GM12878 (cell line): ENCODE measurements around the gene DCAF6. TPM values are rescaled to one million over a fixed set of nuclear protein-coding genes. Genes with fewer than 3 reads are reported as not detected.

Experiments
- ATF3 ChIP-seq: IDR thresholded peaks from 2 replicates; pipeline ENCODE4 v1.6.1; 2011; ENCODE audit warnings: low read depth, mild to moderate bottlenecking, low read length, moderate library complexity, borderline replicate concordance; ENCODE audit errors: extremely low read depth
- CBX5 ChIP-seq: sonication (generic); IDR thresholded peaks from 2 replicates; pipeline ENCODE4 v1.6.1; 2016; ENCODE audit warnings: low read depth, moderate library complexity, mild to moderate bottlenecking, inconsistent platforms
- DPF2 ChIP-seq: fragments of 450-650 bp; IDR thresholded peaks from 2 replicates; pipeline ENCODE4 v1.6.1; 2017; ENCODE audit warnings: mild to moderate bottlenecking
- ESRRA ChIP-seq: IDR thresholded peaks from 2 replicates; pipeline ENCODE4 v1.6.1; 2012; ENCODE audit warnings: mild to moderate bottlenecking, low read length, improper control_type of control experiment
- HCFC1 ChIP-seq: fragments of 150-350 bp; IDR thresholded peaks from 2 replicates; pipeline ENCODE4 v1.6.1; 2014; ENCODE audit warnings: low read length
- IRF3 ChIP-seq: fragments of 450-650 bp; IDR thresholded peaks from 2 replicates; pipeline ENCODE4 v1.6.1; 2014; ENCODE audit warnings: mild to moderate bottlenecking
- JUND ChIP-seq: IDR thresholded peaks from 2 replicates; pipeline ENCODE4 v1.6.1; 2012; ENCODE audit warnings: low read depth, mild to moderate bottlenecking, low read length, improper control_type of control experiment, moderate library complexity
- MEF2A ChIP-seq: IDR thresholded peaks from 2 replicates; pipeline ENCODE4 v1.6.1; 2011; ENCODE audit warnings: low read depth, mild to moderate bottlenecking, low read length, moderate library complexity; ENCODE audit not compliant: insufficient read depth
- MLLT1 ChIP-seq: fragments of 450-650 bp; IDR thresholded peaks from 2 replicates; pipeline ENCODE4 v1.6.1; 2016; ENCODE audit warnings: mild to moderate bottlenecking
- MXI1 ChIP-seq: fragments of 150-350 bp; IDR thresholded peaks from 2 replicates; pipeline ENCODE4 v1.6.1; 2011; ENCODE audit warnings: low read depth, mild to moderate bottlenecking, inconsistent platforms, low read length, improper control_type of control experiment
- PKNOX1 ChIP-seq: fragments of 450-650 bp; IDR thresholded peaks from 2 replicates; pipeline ENCODE4 v1.6.1; 2016; ENCODE audit warnings: mild to moderate bottlenecking
- POLR2AphosphoS2 ChIP-seq: IDR thresholded peaks from 2 replicates; pipeline ENCODE4 v1.6.1; 2011; ENCODE audit warnings: low read depth, mild to moderate bottlenecking, low read length, improper control_type of control experiment, moderate library complexity
- SREBF1 ChIP-seq: IDR thresholded peaks from 2 replicates; pipeline ENCODE4 v1.6.1; 2012; ENCODE audit warnings: mild to moderate bottlenecking, low read length
- TCF3 ChIP-seq: IDR thresholded peaks from 2 replicates; pipeline ENCODE4 v1.6.1; 2012; ENCODE audit warnings: low read depth, mild to moderate bottlenecking, low read length, borderline replicate concordance; ENCODE audit not compliant: insufficient read depth
- ZBTB11 ChIP-seq: fragments of 450-650 bp; formaldehyde crosslinking; IDR thresholded peaks from 2 replicates; pipeline ENCODE4 v1.5.0; 2022; ENCODE audit warnings: mild to moderate bottlenecking, missing genetic modification characterization
- ZNF24 ChIP-seq: fragments of 450-650 bp; IDR thresholded peaks from 2 replicates; pipeline ENCODE4 v1.6.1; 2017; ENCODE audit warnings: antibody characterized with exemption, mild to moderate bottlenecking
- ZNF687 ChIP-seq: fragments of 450-650 bp; IDR thresholded peaks from 2 replicates; pipeline ENCODE4 v1.6.1; 2017; ENCODE audit warnings: mild to moderate bottlenecking, moderate library complexity
- polyA plus RNA-seq, 11 experiments: library from polyadenylated mRNA; depleted of rRNA in 4 of 11; unstranded in 6 of 11; stranded (reverse) in 5 of 11; fragments of >200 nt; fragmentation: Nextera tagmentation in 4 of 11; fragmentation: Illumina TruSeq in 1 of 11; extraction: Ambion mirVana in 4 of 11; extraction: Trizol in 1 of 11; gene quantifications; 1 replicate in 1 of 11; 2 replicates in 10 of 11; pipeline versions ENCODE4 v1.2.1 to v1.2.3, GENCODE V29; 2011 to 2016; ENCODE audit warnings: inconsistent platforms in 2 of 11, missing spikeins in 2 of 11, low read depth in 1 of 11
- total RNA-seq, 4 experiments: library from RNA; depleted of rRNA in 3 of 4; stranded (reverse); fragments of >200 nt in 3 of 4; fragmentation: Illumina TruSeq in 1 of 4; extraction: Trizol in 1 of 4; gene quantifications; 2 replicates each; pipeline versions ENCODE4 v1.2.1 to v1.2.3, GENCODE V29; 2013 to 2021

The DCAF6 gene
- total and polyA plus RNA-seq, 10 of the 15 experiments (the other 5 are each of a cell fraction or from before 2014, with no cell fraction given), result 11.4 to 62.7 (median 33.0) TPM

GRCh38 chr1:167936930-167937708 is 636 bp downstream of the DCAF6 start, which contains the start of gene MPC2 (continued):
- TF ChIP-seq MLLT1 (peak; percentile 73), ATF3 (no peak), ZBTB11 (CRISPR knock-in tag) (no peak), CBX5 (0 out of 2 replicates have a peak, but pooled peaks have one; percentile 48), DPF2 (peak; percentile 59), ZNF687 (no peak), POLR2AphosphoS2 (peak; percentile 17; the same call in 1 of the 2 replicates), ESRRA (0 out of 2 replicates have a peak, but pooled peaks have one; percentile 26), MEF2A (0 out of 2 replicates have a peak, but pooled peaks have one; percentile 35), IRF3 (no peak), PKNOX1 (no peak), MXI1 (no peak), JUND (no peak), ZNF24 (no peak), SREBF1 (no peak), HCFC1 (no peak), TCF3 (0 out of 2 replicates have a peak, but pooled peaks have one; percentile 4)
